Ramos (cell line): Measurements from ENCODE around the gene ZNF484.

Experiments used
- in situ Hi-C: fragments of 300-500 bp; cut with MboI; formaldehyde crosslinking; loops from one replicate; pipeline ENCODE4 v1.14.3; 2022; ENCODE audit warnings: low sequenced_read_pairs; ENCODE audit not compliant: unreplicated experiment

The ZNF484 gene

GRCh38 chr9:92796337-92796804 lies 81.5 kb downstream of the ZNF484 start:
- in situ Hi-C loops, result loop anchor here (10.0 kb wide), 1 partner anchor 662 kb away; no protein-coding TSS in a partner anchor

GRCh38 chr9:92795598-92796336 lies 82.1 kb downstream of the ZNF484 start:
- in situ Hi-C loops, result loop anchor here (10.0 kb wide), 1 partner anchor 661 kb away; no protein-coding TSS in a partner anchor
